GM18873 (cell line): Measurements from ENCODE around the gene UPB1.

Experiments used
- ATAC-seq: cut with Tn5 transposase; IDR thresholded peaks from one replicate; pipeline ENCODE4 v1.9.1; 2021; ENCODE audit warnings: mild to moderate bottlenecking, moderate library complexity, moderate number of reproducible peaks; ENCODE audit not compliant: unreplicated experiment, low FRiP score

UPB1 gene

DNA sequence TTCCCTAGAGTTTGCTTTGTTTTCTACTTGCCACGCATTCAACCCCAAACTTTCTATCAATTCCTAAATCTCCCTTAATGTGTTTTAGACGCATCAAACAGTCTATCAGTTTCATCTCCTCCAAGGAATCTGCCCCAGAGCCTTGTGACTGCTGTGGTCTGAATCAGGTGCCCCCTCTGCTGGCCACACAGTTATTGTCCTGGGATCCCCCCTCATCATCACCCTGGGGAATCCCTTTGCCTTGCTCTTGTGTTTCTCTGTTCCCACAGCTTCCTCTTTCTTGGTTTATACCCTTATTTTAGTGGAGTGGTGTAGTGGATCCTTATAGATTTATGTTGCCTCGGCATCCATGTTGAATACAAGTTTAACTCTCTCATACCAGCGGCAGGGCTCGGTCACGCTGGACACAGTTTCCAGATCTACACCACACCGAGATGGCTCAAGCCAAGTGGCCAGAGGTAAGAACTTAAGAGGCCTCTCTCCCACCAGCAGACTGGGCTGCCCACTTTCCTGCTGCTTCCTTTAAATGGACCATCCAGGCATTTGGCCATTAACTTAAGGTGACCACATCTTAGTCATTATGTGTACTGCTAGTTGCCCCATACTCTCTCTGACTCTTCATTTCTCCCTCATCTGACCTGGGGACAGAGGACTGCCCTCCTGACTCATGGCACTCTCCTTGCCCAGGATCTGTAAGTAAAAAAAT lies 8.2 kb downstream of the UPB1 start:
- ATAC-seq = no peak

DNA sequence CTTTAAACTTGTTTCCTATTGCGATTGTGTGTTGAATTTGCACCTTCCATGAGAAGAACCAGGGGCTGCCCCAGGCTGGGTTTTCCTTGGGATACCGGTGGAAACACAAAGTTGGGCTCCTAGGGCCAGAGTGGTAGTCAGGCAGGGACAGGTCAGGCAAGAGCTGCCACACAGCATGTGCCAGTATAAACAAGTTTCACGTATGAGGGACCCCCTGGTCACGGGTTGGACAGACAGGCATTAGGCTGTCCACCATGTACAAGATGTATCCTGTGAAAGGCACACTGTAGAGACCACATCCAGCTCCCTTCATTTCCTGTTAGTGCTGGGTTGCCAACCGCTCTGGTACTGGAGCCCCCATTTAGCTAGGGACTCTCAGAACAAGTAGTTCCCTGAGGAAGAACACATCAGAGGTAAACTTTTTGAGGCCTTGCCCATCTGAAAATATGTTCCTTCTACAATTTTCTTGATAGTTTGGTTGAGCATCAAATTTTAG lies 8.8 kb downstream of the UPB1 start:
- ATAC-seq = no peak

DNA sequence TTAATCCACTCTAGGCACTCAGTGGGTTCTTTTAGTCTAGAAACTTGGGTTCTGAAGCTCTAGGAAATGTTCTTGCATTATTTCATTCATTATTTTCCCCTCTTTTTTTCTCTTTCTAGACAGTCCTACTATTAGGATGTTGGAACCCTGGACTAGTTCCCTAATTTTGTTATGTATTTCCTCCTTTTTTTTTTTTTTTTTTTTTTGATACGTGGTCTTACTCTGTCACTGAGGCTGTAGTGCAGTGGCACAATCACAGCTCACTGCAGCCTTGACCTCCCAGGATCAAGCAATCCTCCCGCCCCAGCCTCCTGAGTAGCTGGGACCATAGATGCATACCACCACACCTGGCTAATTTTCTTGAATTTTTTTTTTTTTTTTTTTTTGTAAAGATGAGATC lies 9.4 kb downstream of the UPB1 start:
- no peak for ATAC-seq

DNA sequence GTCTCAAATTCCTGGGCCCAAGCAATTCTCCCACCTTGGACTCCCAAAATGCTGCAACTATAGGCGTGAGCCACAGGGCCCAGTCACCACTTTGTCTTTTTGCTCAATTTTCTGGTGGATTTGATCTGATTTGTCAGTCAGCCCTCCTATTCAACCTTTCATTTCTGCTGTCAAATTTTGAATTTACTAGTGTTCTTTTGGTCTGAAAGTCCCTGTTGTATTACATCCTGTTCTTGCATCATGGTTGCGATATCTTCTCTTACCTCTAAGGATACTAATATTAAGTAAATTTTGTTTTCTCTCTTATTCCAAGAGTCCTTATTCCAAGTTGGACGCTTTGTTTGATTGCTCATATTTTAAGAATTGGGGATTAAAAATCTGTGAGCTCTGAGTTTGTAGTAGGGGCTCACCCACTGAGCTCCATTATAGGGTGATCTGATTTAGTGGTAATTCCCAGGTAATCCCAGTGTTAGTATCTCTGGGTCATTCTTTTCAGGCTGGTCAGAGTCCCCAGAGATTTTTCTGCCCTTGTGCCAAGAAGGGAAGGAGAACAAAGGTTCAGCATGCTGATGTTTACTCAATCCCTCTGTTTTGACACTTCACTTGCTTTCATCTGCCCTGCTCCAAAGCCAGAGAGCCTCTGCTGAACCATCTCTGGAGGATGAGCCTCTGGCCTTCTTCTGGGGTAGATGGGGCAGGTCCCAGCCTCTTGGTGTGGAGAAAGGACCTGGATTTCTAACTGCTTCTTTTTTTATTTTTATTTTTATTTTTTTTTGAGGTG lies 10.0 kb downstream of the UPB1 start:
- no peak for ATAC-seq

DNA sequence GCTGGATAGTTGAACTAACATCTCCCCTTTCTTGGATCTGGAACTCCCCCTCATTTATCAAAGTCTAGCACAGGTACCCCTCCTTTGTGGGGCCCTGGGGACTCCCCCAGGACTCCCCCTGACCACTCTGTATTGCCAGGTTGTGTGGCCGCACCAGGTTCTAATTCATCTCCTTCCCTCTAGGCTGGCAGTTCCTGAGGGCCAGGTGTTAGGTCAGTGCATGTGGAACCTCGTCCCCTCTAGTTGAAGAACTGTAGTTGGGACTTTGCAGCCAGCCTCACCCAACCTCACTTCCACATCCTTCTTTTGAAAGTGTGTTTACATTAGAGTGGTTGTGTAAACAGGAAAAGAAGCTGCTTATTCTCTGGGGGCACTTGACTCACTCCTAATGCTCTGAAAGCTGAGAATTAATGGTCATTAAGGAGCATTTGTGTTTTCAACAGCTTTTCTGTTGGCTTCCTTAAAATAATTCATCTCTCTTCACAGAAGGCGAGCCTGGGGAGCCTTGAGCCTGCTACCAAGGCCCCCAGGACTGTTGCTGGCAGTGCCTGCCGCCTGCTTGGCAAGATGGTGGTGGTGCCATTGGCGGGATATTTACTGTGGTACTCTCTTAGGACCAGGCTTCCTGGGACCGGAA lies 11.8 kb downstream of the UPB1 start:
- no peak for ATAC-seq

DNA sequence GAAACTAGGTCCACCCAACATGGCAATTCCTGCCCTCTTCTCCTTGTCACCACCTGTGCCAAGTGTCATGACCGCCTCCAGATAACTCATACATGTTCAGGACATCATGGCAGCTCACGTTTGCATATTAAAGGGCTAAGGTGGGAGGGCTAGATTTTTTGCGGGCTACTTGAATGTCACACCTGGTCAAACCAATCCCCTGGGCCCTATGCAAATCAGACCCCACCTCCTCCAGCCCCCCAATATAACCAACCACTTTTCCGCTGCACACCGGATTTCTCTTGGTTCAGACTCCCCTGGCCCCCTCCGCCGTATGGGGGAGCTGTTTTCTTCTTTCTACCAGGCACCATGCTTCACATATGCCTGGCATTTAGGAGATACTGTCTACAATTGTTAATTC lies 12.6 kb downstream of the UPB1 start:
- ATAC-seq = no peak

DNA sequence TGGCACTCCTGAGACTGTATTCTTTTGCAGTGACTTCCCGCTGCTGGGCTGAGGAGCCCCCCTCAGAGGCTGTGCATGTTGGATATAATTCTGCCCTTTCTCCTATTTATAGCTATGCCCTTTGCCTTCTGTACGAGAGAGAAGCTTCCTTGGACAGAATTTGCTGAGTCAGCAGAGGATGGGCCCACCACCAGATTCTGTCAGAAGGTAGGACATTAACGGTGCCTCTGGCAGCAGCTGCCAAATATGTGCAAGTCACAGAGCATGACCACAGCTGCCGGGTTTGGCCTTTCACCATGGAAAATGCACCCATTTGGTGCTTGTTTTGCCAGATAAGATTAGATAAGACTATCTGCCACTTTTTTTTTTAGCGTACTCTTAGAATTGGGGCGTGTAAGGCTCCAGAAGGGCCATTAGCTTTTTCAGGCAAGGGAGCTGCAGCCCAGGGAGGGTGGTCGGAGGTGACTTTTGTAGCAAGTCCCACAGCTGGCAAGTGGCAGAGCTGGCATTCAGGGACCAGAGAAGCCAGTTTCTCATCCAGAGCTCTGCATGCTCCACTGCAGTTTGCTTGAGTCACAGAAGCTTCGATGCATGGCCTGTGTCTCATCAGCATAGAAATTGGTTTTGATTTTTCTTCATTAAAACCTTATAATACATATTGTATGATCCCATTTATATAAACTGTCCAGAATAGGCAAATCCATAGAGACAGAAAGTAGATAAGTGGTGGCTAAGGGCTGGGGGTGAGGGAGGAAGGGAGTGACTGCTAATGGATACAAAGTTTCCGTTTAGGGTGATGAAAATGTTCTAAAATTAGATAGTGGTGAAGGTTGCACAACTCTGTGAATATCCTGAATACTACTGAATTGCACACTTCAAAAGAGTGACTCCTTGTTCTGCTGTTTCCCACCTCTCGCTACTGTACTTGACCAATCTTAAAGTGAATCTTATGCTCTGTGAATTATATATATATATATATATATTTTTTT lies 15.8 kb downstream of the UPB1 start:
- no peak for ATAC-seq

DNA sequence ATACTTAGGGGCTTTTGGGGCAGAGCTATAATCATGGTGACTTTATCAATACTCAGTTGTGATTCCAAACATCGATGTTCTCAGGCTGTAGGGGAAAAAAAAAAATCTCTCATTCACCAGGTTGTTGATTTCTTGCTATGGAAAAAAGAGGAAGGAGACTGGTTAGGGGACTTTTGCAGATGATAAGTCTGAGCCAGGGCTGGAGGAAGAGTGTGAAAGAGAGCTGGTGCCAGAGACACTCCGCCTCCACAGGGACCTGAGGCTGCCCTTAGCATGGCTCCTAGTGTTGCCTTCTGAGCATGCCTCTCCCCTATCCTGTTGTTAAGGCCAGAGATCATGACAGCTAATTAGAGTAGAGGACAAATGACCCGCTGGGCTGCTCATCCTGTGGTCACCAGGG lies 16.9 kb downstream of the UPB1 start:
- ATAC-seq = no peak

DNA sequence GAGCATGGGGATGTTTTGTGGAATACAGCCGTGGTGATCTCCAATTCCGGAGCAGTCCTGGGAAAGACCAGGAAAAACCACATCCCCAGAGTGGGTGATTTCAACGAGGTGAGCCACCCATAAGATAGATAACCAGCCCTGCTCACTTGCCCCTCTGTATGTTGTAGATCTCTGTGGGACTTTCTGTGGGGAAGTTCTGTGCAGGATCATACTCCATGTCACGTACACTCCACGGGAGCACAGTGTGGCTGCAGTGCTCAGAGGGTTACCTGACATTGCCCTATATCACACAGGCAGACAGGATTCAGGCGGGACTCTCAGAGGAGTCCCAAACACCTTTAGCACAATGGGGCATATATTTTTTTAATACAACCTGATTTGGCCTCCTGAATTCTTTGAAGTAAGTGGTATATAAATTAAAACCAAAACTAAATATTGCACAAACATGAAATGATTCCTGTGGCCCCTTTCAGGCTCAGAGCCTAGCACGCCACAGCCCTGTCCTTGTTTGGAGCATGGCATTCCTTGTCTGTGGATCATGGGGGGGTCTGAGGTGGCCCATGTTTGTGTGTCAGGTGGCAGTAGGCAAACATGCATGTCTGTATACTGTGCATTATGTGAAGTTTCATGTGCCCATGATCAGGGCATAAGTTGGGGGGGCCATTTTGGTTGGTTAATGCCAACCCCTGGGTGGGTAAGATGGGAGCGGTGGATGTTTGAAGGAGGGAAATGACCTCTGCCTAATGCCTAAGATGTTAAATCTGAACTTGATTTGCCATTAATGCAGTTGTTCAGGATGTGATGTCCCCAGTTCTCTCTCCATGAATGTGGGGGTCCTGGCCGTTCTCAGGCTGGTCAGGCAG lies 18.5 kb downstream of the UPB1 start:
- no peak for ATAC-seq

DNA sequence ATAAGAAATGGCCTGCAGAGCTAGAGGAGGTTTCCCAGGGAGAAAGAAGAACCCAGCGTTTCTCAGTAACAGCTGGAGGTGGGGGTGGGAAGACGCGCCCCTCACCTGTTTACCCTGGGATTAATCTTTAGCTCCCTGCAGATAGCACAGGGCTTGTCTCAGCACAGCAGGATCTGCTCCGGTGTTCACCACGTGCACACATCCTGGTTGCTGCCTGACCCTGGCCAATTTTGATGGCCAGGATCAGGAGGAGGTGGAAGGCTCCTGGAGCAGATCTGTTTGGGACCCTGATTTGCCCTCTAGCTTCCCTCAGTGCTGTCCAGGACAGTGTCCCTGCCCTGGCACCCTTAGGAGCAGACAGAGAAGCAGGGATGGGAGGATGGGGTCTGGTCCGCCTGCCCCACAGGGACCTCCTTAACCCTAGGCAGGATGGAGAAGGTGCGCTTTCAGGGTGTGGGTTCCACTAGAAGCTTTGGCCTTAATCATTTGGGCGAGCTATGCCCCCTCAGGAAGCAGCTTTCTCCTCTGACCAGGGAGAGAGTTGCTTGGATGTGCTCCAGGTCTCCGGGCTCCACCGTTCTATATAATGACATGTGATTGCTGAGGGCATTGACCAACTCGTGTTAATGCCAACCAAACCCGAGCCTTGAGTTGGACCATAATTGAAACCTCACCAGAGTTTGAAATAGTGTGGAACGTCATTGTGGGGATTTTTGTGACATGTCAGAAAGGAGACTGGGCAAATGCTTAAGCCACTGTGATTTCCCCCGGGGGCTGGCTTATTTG lies 19.3 kb downstream of the UPB1 start:
- no peak for ATAC-seq

DNA sequence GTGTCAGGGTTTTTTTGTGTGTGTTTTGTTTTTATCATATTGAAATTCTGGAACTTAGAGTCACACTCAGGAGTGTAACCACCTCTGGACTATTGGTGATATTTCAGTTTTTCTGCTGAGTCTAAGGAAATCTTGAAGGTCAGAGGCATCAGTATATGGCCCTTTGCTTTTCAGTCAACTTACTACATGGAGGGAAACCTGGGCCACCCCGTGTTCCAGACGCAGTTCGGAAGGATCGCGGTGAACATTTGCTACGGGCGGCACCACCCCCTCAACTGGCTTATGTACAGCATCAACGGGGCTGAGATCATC lies 19.9 kb downstream of the UPB1 start:
- ATAC-seq = no peak

DNA sequence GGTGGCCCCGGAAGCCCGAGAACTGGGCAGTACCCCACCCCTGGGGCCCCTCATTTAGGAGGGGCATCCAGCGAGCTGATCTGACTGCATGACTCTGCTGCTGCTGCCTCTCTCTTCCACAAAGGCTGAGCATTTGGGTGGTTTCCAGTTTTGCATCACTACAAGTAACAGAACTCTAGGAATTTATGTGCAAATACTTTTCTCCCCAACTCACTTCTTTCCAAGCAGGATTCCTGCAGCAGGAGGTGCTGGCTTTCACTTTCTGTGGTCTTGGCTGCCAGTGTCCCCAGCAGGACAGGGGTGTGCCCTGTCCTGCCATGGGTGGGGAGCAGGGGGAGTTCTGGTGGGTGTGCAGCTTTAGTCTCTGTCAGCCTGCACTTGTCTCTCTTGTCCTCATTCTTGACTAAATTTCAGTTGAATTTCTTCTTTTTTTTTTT lies 21.2 kb downstream of the UPB1 start:
- no peak for ATAC-seq

DNA sequence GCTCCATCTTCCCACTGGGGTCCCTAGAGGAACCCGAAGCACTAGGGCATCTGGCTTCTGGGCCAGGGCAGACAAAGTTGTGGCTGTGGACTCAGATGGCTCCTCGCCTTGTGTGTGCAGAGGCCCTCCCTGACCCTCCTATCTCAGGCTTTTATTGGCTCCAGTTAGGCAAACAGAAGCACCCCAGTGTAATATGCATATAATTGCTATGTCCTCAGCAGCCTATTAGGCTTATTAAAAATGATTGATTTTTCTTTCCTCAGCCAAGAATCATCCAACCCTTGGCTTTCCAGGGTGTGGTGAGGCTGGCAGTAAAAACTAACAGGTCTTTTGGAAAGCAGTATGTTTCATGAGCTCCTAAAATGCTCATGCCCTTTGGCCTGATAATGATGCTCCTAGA lies 22.3 kb downstream of the UPB1 start:
- no peak for ATAC-seq

DNA sequence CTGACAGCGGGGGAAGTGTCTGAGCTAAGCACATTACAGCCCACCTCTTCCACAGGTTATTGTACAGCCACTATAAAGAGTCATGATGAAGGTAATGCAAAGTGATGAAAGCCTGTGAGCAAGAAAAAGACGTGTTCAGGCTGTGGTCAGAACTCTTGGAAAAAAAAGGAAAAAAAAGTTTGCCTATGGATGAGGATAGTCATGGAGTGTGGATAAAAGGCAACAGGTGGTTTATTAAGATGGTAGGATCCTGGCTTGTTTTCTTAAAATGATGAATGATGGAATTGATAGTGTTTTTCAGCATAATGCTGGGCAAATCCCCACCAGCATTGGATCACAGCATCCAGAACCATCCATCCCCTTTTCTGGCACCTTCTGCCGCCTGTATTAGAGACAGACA lies 23.1 kb downstream of the UPB1 start:
- no peak for ATAC-seq

DNA sequence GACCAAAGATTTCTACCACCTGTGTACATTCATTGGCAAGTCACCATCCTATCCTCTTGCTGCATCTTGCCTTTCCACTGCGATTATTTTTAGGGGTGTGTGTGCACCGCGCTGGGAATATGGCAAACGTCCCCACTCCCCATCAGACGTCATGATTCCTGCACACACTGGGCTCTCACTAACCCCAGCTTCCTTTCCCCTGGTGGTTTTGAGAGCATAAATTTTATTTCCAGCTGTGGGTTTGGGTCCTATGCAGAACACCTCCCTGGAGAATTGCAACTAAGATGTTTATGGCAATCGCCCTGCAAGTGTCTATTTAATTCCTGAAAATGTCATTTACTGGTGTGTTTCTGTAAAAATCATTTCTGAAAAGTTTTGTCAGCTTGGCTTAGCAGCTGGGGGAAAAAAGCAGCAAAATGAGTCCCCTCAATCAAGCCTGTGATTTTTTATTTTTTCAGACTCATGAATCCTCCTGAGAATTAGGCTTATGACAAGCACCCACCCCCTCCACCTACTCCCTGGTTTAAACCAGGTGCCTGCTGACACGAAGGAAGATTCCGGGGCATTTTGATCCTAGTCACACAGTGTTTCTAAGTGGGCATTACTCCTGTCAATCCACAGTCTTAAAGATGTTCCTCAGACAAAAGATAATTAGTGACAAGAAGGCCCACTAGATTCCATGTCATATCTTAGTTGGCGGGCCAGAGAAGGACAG lies 23.8 kb downstream of the UPB1 start:
- no peak for ATAC-seq

DNA sequence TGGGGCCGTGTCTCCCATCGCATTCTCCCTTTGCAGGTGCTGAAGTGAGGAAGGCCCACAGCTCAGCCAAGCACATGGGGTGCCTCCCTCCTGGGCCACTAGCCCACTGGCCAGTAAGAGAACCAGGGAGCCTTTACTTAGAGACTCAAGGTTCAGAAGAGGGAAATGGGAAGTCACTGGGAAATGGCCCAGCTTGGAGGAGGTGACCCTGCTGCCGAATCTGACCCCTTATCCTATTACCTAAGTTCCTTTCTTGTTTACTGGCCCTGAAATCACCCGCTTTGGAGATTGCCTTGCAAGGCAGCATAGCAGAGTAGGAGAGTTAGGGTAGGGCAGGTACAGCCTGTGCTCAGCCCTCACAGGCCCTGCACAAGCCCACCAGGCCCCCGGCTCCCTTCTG lies 24.4 kb downstream of the UPB1 start:
- ATAC-seq = no peak

DNA sequence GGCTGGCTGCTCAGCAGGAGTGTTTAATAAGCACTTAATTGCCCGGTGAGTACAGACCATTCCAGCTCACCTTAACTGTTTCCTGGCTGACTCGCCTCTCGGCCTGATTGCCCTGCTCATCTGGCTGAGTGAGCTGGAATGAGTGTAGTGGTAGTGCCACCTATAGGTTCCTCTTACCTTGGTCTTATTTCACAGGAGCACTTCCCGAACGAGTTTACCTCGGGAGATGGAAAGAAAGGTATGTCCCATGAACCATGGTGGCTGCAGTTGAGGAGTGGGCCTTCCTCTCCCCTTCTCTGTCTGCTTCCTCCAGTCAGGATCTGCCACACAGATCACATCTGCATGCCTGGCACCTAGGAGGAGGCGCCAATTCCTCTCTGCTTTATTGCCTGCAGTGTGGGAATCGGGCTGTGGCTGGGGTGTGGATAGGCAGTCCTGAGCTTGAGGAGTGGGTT lies 26.7 kb downstream of the UPB1 start:
- ATAC-seq = no peak

DNA sequence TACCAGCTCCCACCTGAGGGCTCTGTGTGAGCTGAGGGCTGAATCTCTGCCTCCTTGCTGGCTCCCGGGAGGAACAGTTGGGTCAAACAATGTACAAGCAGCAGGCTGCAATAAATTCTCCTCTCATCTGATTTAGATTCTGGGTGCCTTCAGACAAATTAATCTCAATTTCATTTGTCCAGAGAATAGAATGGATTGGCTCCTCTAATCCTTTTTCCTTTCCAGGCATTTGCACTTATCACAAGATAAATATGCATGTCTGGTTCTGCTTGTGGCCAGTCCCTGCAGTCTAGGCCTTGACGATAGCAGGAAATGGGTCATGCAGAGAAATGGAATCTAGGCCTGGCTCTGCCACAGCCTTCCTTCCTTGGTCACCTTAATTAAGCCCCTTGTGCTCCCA lies 28.7 kb downstream of the UPB1 start:
- no peak for ATAC-seq
